PC-9 (cell line): ENCODE data around the gene GNG7. TPM values are rescaled to one million over a fixed set of nuclear protein-coding genes. Genes with fewer than 3 reads are reported as not detected.

Source experiments
- BruUV-seq: library from RNA; stranded (reverse); fragments of 400-500 nt; replicated peaks from 2 replicates; lab custom pipeline; 2021; lab: Mats Ljungman, UMichigan
- CTCF ChIA-PET: fragments of 300-600 bp; sonication (Branson Sonifier 250); formaldehyde crosslinking; loops from one replicate; lab custom pipeline; 2022; ENCODE audit warnings: antibody characterized with exemption; lab: Charles Lee
- POLR2A ChIA-PET: fragments of 300-600 bp; sonication (Branson Sonifier 250); formaldehyde crosslinking; loops from one replicate; lab custom pipeline; 2022; ENCODE audit warnings: antibody characterized with exemption; ENCODE audit not compliant: unreplicated experiment; lab: Charles Lee
- DNase-seq, 2 experiments: peaks; one replicate each; pipeline versions ENCODE4 v3.0.0 to v3.0.0-alpha.2; 2015 to 2022; ENCODE audit warnings: mixed read lengths in 1 of 2
- H2AFZ ChIP-seq: fragments of 200-600 bp; sonication (generic); 2 replicates; pipeline ENCODE4 v1.8.1; 2017; ENCODE audit warnings: antibody characterized with exemption
- H3F3A ChIP-seq: fragments of 200-600 bp; sonication (generic); 2 replicates; pipeline ENCODE4 v1.8.1; 2017; ENCODE audit warnings: antibody characterized with exemption, mild to moderate bottlenecking, low read depth; ENCODE audit not compliant: insufficient read depth
- H3K27ac ChIP-seq: fragments of 200-600 bp; sonication (generic); 2 replicates; pipeline ENCODE4 v1.6.1; 2016; ENCODE audit warnings: mixed run types
- H3K27me3 ChIP-seq: fragments of 200-600 bp; sonication (generic); 2 replicates; pipeline ENCODE4 v1.6.1; 2016; ENCODE audit warnings: low read depth, mixed run types; ENCODE audit not compliant: insufficient read depth
- H3K36me3 ChIP-seq: fragments of 200-600 bp; sonication (generic); 2 replicates; pipeline ENCODE4 v1.6.1; 2016; ENCODE audit warnings: low read depth, mixed run types
- H3K4me1 ChIP-seq: fragments of 200-600 bp; sonication (generic); replicated peaks from 2 replicates; pipeline ENCODE4 v1.6.1; 2016; ENCODE audit warnings: mixed run types; ENCODE audit not compliant: insufficient read depth
- H3K4me2 ChIP-seq: fragments of 200-600 bp; sonication (generic); 2 replicates; pipeline ENCODE4 v1.6.1; 2017; ENCODE audit warnings: mixed run types
- H3K4me3 ChIP-seq: fragments of 200-600 bp; sonication (generic); 2 replicates; pipeline ENCODE4 v1.6.1; 2016; ENCODE audit warnings: mixed run types
- H3K79me2 ChIP-seq: fragments of 200-600 bp; sonication (generic); 2 replicates; pipeline ENCODE4 v1.6.1; 2017; ENCODE audit warnings: low read depth, mixed run types
- H3K9me2 ChIP-seq: fragments of 200-600 bp; sonication (generic); 2 replicates; pipeline ENCODE4 v1.8.1; 2017; ENCODE audit warnings: mild to moderate bottlenecking; ENCODE audit not compliant: insufficient read depth
- H3K9me3 ChIP-seq: fragments of 200-600 bp; sonication (generic); 2 replicates; pipeline ENCODE4 v1.8.1; 2016; ENCODE audit warnings: low read depth; ENCODE audit not compliant: insufficient read depth
- H4K20me1 ChIP-seq: fragments of 200-600 bp; sonication (generic); 2 replicates; pipeline ENCODE4 v1.8.1; 2017; ENCODE audit not compliant: insufficient read depth
- EZH2 ChIP-seq: fragments of 200-600 bp; sonication (generic); IDR thresholded peaks from 2 replicates; pipeline ENCODE4 v1.8.0; 2017; ENCODE audit warnings: antibody characterized with exemption, low read depth
- intact Hi-C: fragments of 100-400 bp; cut with micrococcal nuclease; formaldehyde crosslinking; loops from one replicate; pipeline ENCODE4 v1.10.0; 2022; ENCODE audit not compliant: unreplicated experiment
- total RNA-seq: library from RNA; stranded (reverse); gene quantifications from 2 replicates; pipeline ENCODE4 v1.2.3, GENCODE V29; 2021
- TF ChIP-seq, protein P1 (sequence below): fragments of 200-600 bp; sonication (generic); conservative IDR thresholded peaks from 2 replicates; pipeline ENCODE4 v1.6.1; 2017; ENCODE audit warnings: mixed run types, antibody characterized with exemption, mild to moderate bottlenecking, moderate library complexity

GNG7 gene
- total RNA-seq, 1 experiment from 2014 or later, result 2.8 TPM

GRCh38 chr19:2616741-2617392, 85.6 kb downstream of the GNG7 start:
- H4K20me1 ChIP-seq, result no peaks in the 10 kb centered on the region
- H3K79me2 ChIP-seq, result no peaks in the 10 kb centered on the region
- no peak overlapping the region for H3K4me3 ChIP-seq
- H2AFZ ChIP-seq, result no peak overlapping the region
- DNase-seq, result no peak
- BruUV-seq, result no TSS peak
- TF ChIP-seq, protein P1, sequence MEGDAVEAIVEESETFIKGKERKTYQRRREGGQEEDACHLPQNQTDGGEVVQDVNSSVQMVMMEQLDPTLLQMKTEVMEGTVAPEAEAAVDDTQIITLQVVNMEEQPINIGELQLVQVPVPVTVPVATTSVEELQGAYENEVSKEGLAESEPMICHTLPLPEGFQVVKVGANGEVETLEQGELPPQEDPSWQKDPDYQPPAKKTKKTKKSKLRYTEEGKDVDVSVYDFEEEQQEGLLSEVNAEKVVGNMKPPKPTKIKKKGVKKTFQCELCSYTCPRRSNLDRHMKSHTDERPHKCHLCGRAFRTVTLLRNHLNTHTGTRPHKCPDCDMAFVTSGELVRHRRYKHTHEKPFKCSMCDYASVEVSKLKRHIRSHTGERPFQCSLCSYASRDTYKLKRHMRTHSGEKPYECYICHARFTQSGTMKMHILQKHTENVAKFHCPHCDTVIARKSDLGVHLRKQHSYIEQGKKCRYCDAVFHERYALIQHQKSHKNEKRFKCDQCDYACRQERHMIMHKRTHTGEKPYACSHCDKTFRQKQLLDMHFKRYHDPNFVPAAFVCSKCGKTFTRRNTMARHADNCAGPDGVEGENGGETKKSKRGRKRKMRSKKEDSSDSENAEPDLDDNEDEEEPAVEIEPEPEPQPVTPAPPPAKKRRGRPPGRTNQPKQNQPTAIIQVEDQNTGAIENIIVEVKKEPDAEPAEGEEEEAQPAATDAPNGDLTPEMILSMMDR, result no peak
- TF ChIP-seq EZH2, result no peak
- H3K9me3 ChIP-seq, result no peaks in the 10 kb centered on the region
- no peak overlapping the region for H3K27ac ChIP-seq
- ChIA-PET CTCF (interaction anchor here (0.6 kb wide), 1 partner anchor 155 kb away, joined by 4 read pairs; no protein-coding TSS in a partner anchor), POLR2A (interaction anchor here (0.6 kb wide), 1 partner anchor 33 kb away, joined by 3 read pairs; no protein-coding TSS in a partner anchor)
- H3K36me3 ChIP-seq, result no peaks in the 10 kb centered on the region
- H3F3A ChIP-seq, result peaks cover 20% of the 10 kb centered on the region; the same call in 1 of the 2 replicates
- no peak overlapping the region for H3K4me2 ChIP-seq
- H3K9me2 ChIP-seq, result no peaks in the 10 kb centered on the region
- intact Hi-C loops, result loop anchor here (10.0 kb wide), 1 partner anchor 692 kb away; no protein-coding TSS in a partner anchor
- H3K27me3 ChIP-seq, result no peaks in the 10 kb centered on the region
- H3K4me1 ChIP-seq, result peaks cover 16% of the 10 kb centered on the region

DNA sequence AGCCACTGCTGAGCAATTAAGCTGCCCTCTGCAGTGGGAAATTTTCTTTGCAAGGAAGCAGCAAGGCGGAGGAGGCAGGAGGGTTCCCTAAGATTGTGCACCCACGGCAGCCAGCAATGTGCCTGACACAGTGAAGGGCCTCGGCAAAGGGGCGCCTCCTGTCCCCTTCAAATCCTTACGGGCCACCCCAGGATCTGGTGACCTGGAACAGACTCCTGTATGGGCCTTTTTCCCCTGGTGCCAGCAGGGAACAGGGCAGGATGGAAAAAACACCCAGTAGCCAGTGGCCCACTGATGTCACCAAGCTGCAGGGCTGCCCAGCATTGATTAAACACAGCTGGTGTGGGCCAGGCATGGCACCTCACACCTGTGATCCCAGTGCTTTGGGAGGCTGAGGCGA, 86.7 kb downstream of the GNG7 start:
- Histone ChIP-seq H3K79me2 (no peaks in the 10 kb centered on the region), H2AFZ (no peak overlapping the region), H3K27ac (no peak overlapping the region), H3K4me3 (no peak overlapping the region), H3K27me3 (no peaks in the 10 kb centered on the region), H3K9me3 (no peaks in the 10 kb centered on the region), H3K9me2 (no peaks in the 10 kb centered on the region), H3K36me3 (no peaks in the 10 kb centered on the region), H3F3A (peaks cover 17% of the 10 kb centered on the region; the same call in 1 of the 2 replicates), H4K20me1 (no peaks in the 10 kb centered on the region), H3K4me1 (peaks cover 11% of the 10 kb centered on the region), H3K4me2 (no peak overlapping the region)
- intact Hi-C loops, result loop anchor here (10.0 kb wide), 1 partner anchor 691 kb away; no protein-coding TSS in a partner anchor
- POLR2A ChIA-PET, result interaction anchor here (0.7 kb wide), 1 partner anchor 19 kb away, joined by 3 read pairs; no protein-coding TSS in a partner anchor
- TF ChIP-seq, protein P1, result no peak
- TF ChIP-seq EZH2, result no peak
- BruUV-seq, result no TSS peak
- no peak for DNase-seq
- CTCF ChIA-PET, result no interaction called here

DNA sequence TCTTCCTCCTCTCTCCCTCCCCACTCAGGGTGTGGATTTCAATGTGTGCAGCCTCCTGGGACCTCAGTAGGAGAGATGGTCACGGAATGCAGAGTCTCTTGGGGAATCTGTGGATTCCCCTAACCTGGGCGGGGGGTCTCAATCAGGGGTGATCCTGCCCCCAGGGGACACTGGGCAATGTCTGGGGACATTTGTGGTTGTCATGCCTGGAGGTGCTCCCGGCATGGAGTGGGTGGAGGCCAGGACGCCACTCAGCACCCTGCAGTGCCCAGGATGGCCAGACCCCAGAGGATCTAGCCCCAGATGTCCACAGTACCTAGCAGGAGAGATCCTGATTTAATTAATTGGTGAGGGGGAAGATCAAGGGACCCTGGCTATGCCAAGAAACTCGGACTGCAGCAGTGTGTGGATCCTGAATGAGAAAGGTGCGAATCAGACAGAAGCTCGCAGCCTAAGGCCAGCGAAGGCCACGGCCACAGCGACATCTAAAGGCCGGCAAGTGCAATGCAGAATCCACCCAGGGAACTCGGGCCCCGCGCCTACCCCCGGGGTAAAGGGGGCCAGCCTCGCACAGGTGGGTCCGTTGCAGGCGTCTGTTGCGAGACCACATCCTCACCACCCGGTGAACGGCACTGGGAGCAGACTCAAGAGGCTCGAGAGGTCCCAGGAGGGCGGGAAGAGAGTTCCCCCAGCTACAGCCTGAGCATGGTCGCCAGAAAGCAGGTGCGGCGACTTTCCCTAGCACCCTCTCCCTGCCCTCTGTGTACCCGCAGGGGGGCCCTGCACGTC, 88.8 kb downstream of the GNG7 start:
- peaks cover 1% of the 10 kb centered on the region for H3K4me1 ChIP-seq
- H3K9me2 ChIP-seq, result no peaks in the 10 kb centered on the region
- H3K9me3 ChIP-seq, result no peaks in the 10 kb centered on the region
- no peaks in the 10 kb centered on the region for H3K36me3 ChIP-seq
- H2AFZ ChIP-seq, result no peak overlapping the region
- TF ChIP-seq EZH2, result no peak
- TF ChIP-seq, protein P1, result peak; percentile 77
- 0 out of 2 replicates have a peak overlapping the region, but pooled peaks have one; percentile 13 for H3K4me2 ChIP-seq
- no peak for DNase-seq
- intact Hi-C loops, result loop anchor here (5.0 to 10.0 kb wide), 3 partner anchors 71 to 689 kb away; no protein-coding TSS in a partner anchor
- H3K79me2 ChIP-seq, result no peaks in the 10 kb centered on the region
- no peak overlapping the region for H3K27ac ChIP-seq
- H3K4me3 ChIP-seq, result no peak overlapping the region
- ChIA-PET POLR2A (interaction anchor here (0.5 to 0.6 kb wide), 2 partner anchors 32 to 1021 kb away, joined by 5 to 6 read pairs; no protein-coding TSS in a partner anchor), CTCF (no interaction called here)
- no peaks in the 10 kb centered on the region for H4K20me1 ChIP-seq
- H3F3A ChIP-seq, result peaks cover 5% of the 10 kb centered on the region; the same call in 1 of the 2 replicates
- H3K27me3 ChIP-seq, result no peaks in the 10 kb centered on the region
- BruUV-seq, result no TSS peak
